Right lobe of liver (tissue), 6 donors: ENCODE results near the gene CDCA7. TPM values are rescaled to one million over a fixed set of nuclear protein-coding genes. Genes with fewer than 3 reads are reported as not detected.
"Not testable (repeated sequence)": the region's sequence is repeated elsewhere in the genome, so short reads cannot be mapped to it uniquely, and the experiment has no call there.

Experiments
- ATAC-seq, 4 donors: fragments of 200-7000 bp; cut with Tn5 transposase; one replicate each; pipeline ENCODE4 v1.9.1; 2020; ENCODE audit warnings: mild to moderate bottlenecking in 4 of 4, moderate library complexity in 4 of 4
- DNase-seq, 3 donors: peaks; one replicate each; pipeline ENCODE4 v3.0.0-alpha.2; 2020
- H3K27ac ChIP-seq, 3 donors: fragments of 200-600 bp; one replicate each; pipeline ENCODE4 v1.8.0; 2022
- H3K27me3 ChIP-seq, 2 donors: fragments of 200-600 bp; one replicate each; pipeline ENCODE4 v1.8.0; 2022
- H3K36me3 ChIP-seq, 4 donors: fragments of 200-600 bp; sonication (generic) in 1 of 4; one replicate each; pipeline versions ENCODE4 v1.5.1 to v1.8.0; 2017 to 2022; ENCODE audit warnings: control low read depth in 1 of 4
- H3K4me1 ChIP-seq, 4 donors: fragments of 200-600 bp; sonication (generic) in 1 of 4; one replicate each; pipeline versions ENCODE4 v1.5.1 to v1.8.0; 2017 to 2022; ENCODE audit warnings: control low read depth in 1 of 4
- H3K4me3 ChIP-seq, 3 donors: fragments of 200-600 bp; one replicate each; pipeline ENCODE4 v1.8.0; 2022
- H3K9me3 ChIP-seq, 4 donors: fragments of 200-600 bp; sonication (generic) in 1 of 4; one replicate each; pipeline versions ENCODE4 v1.5.1 to v1.8.0; 2017 to 2022; ENCODE audit warnings: control low read depth in 1 of 4
- POLR2A ChIP-seq: fragments of 450-650 bp; IDR thresholded peaks from one replicate; pipeline ENCODE4 v1.6.1; 2017; ENCODE audit warnings: antibody characterized with exemption, mild to moderate bottlenecking
- WGBS: methylation state at CpG from one replicate; pipeline ENCODE4 v1.1.6; 2018; ENCODE audit warnings: low coverage, low lambda C conversion rate; ENCODE audit not compliant: insufficient coverage; ENCODE audit errors: missing lambda C conversion rate; 5-methylcytosine and 5-hydroxymethylcytosine counted together
- intact Hi-C, 2 donors: fragments of 100-400 bp; cut with DNase I; formaldehyde crosslinking; loops; one replicate each; pipeline versions ENCODE4 v1.11.2 to v1.14.1; 2022
- total RNA-seq, 6 experiments: library from RNA; depleted of rRNA in 2 of 6; stranded (reverse); fragments of >200 nt in 2 of 6; fragmentation: NEBNext Ultra II Directional in 3 of 6; extraction: Animal tissue kit (Norgen Biotek cat#: 25700) in 3 of 6; gene quantifications; one replicate each; pipeline versions ENCODE4 v1.1.0 to v1.2.4, GENCODE V29; 2016 to 2023
- TF ChIP-seq, protein P1 (sequence below), 4 donors: fragments of 200-600 bp in 3 of 4; fragments of 450-650 bp in 1 of 4; IDR thresholded peaks; one replicate each; pipeline versions ENCODE4 v1.5.1 to v1.8.0; 2016 to 2022; ENCODE audit warnings: antibody characterized with exemption in 4 of 4, mild to moderate bottlenecking in 2 of 4
- donor health status: DM: no; HTN: yes; CAD: no.
- donor health status: DM: no; HTN: no; CAD: no.
- donor health status: DM: no; HTN: no; CAD: no.
- donor health status: DM: no; HTN: yes; CAD: no.
- donor health status: DM: no; HTN: yes; CAD: no.

CDCA7 gene
- total RNA-seq, 6 experiments from 2014 or later = 0.09 to 0.37 (median 0.20) TPM; not detected in 1

DNA sequence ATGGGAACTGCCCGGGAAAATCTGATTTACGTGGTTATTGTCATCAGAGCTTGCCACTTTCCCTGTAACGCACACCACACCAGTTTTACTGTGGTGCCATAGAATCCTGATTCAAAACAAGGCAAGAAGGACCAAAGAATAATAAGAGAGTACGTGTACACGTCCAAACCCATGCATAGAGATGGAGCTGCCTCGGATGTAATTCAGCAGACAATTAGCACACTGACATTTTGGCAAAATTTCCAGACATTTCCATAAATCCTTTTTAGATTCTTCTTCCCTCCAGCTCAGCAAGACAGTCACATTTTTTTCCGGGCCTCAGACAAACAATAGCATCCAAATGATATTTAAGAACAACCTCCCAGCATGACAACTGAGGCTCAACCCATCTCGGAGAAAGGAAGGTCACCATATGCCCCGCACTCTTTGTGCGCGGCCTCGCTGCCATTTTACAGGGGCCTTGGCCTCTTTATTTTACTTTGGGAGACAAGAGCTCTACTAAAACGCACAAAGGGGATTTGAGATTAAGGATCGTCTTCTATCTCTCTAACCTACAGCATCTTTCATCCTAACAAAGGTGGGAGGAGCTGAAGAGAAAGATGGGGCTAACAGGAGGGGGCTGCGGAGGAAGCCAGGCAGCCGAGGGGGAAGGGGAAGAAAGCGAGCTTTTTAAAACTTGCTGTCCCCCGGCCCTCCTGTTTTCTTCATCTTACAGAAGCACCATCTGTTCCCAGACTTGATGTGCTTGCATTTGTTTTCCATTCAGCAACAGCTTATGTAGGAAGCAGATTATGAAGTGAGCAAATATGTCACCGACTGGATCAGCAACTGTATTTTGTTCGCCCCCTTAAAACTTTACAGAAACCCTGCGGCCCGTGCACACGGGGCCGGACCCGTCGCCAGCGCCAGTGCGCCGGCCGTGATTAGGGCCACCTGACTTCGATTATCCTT, 61.0 kb downstream of the CDCA7 start:
- TF ChIP-seq POLR2A = no peak
- TF ChIP-seq, protein P1, sequence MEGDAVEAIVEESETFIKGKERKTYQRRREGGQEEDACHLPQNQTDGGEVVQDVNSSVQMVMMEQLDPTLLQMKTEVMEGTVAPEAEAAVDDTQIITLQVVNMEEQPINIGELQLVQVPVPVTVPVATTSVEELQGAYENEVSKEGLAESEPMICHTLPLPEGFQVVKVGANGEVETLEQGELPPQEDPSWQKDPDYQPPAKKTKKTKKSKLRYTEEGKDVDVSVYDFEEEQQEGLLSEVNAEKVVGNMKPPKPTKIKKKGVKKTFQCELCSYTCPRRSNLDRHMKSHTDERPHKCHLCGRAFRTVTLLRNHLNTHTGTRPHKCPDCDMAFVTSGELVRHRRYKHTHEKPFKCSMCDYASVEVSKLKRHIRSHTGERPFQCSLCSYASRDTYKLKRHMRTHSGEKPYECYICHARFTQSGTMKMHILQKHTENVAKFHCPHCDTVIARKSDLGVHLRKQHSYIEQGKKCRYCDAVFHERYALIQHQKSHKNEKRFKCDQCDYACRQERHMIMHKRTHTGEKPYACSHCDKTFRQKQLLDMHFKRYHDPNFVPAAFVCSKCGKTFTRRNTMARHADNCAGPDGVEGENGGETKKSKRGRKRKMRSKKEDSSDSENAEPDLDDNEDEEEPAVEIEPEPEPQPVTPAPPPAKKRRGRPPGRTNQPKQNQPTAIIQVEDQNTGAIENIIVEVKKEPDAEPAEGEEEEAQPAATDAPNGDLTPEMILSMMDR (IDR thresholded peaks at IDR 0.05) = no peak
- H3K4me1 ChIP-seq = no peaks in the 10 kb centered on the region
- 67% methylated on average over 28 of the region's 31 CpGs for WGBS
- no peaks in the 10 kb centered on the region for H3K9me3 ChIP-seq
- H3K36me3 ChIP-seq = no peaks in the 10 kb centered on the region
- intact Hi-C loops = no loop called here
- ATAC-seq (no peak), DNase-seq (no peak)
- no peak overlapping the region for H3K4me3 ChIP-seq
- H3K27ac ChIP-seq = no peak overlapping the region
- H3K27me3 ChIP-seq = no peaks in the 10 kb centered on the region

GRCh38 chr2:173416415-173417152, 61.9 kb downstream of the CDCA7 start:
- H3K36me3 ChIP-seq, H3K9me3 ChIP-seq, intact Hi-C loops, H3K4me3 ChIP-seq, H3K27ac ChIP-seq, DNase-seq, H3K27me3 ChIP-seq, ATAC-seq, H3K4me1 ChIP-seq: not testable (repeated sequence)
- 87% methylated on average over 12 of the region's 26 CpGs for WGBS

DNA sequence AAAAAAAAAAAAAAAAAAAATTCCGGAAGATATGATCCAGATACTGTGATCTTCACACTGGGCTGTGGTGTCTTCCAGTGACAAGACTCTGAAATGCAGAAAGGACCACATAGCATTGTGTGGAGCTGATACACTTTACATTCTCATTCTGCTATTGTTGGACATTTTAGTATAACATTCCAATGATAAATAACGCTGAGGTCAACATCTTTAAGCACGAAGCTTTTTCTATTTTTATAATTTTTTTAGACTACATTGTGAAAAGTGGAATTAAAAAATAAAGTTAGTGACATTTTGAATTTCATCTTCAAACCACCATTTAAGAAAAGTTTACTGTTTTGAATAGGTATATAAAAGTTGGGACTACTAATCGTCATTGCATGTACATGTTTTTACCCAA, 62.7 kb downstream of the CDCA7 start:
- H3K27me3 ChIP-seq = no peaks in the 10 kb centered on the region
- ATAC-seq = no peak
- WGBS = 79% methylated on average over 4 of the region's 4 CpGs
- intact Hi-C loops = no loop called here
- H3K27ac ChIP-seq = no peak overlapping the region
- H3K36me3 ChIP-seq = no peaks in the 10 kb centered on the region
- H3K4me3 ChIP-seq = no peak overlapping the region
- no peak for DNase-seq
- no peak for TF ChIP-seq POLR2A
- TF ChIP-seq, protein P1 (IDR thresholded peaks at IDR 0.05) = no peak
- H3K4me1 ChIP-seq = no peaks in the 10 kb centered on the region
- H3K9me3 ChIP-seq = no peaks in the 10 kb centered on the region

GRCh38 chr2:173417802-173418201, 63.1 kb downstream of the CDCA7 start:
- intact Hi-C loops = no loop called here
- Histone ChIP-seq H3K27me3 (no peaks in the 10 kb centered on the region), H3K4me1 (no peaks in the 10 kb centered on the region), H3K9me3 (no peaks in the 10 kb centered on the region), H3K4me3 (no peak overlapping the region), H3K36me3 (no peaks in the 10 kb centered on the region), H3K27ac (no peak overlapping the region)
- TF ChIP-seq POLR2A = no peak
- TF ChIP-seq, protein P1 (IDR thresholded peaks at IDR 0.05) = no peak
- no peak for DNase-seq
- ATAC-seq = no peak
